Omental fat pad (tissue), 4 donors: Measurements from ENCODE around the gene NGDN. TPM values are rescaled to one million over a fixed set of nuclear protein-coding genes. Genes with fewer than 3 reads are reported as not detected.

ENCODE experiments used
- ATAC-seq: fragments of 150-250 bp; one replicate; pipeline ENCODE4 v1.9.1; 2016; ENCODE audit warnings: mild to moderate bottlenecking, moderate library complexity; ENCODE audit not compliant: low FRiP score
- DNase-seq: peaks from one replicate; pipeline ENCODE4 v3.0.0-alpha.2; 2019; ENCODE audit warnings: low spot score
- CTCF ChIP-seq, 3 donors: fragments of 450-650 bp; IDR thresholded peaks; one replicate each; pipeline ENCODE4 v1.5.1; 2016 to 2017; ENCODE audit warnings: antibody characterized with exemption in 3 of 3, mild to moderate bottlenecking in 3 of 3, moderate library complexity in 2 of 3
- total RNA-seq, 4 donors: library from RNA; depleted of rRNA; stranded (reverse); fragments of >200 nt; gene quantifications; one replicate each; pipeline ENCODE4 v1.1.0, GENCODE V29; 2016

Gene NGDN
- total RNA-seq, 4 donors from 2014 or later = 25.4 to 62.3 (median 33.5) TPM

DNA sequence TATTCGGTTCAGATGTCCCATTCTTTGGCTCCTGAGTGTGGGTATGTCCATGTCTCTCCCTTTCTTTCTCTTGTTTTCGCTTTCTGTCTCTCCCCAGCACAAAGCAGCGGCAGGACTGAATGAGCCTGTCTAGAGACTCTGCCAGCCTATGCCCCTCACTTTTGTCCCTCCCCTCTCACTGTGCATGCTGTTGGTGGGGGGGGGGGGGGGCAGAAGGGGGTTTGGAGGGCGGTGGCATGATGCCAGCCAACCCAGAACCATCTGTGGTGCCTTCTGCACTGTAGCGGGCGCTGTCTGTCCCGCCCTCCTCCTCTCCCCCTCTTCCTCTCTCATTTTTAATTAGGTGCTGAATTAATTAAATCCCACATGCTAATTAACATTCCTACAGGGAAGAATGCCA is 17.7 kb downstream of the NGDN start:
- no peak for ATAC-seq
- no peak for TF ChIP-seq CTCF (IDR thresholded peaks at IDR 0.05)
- DNase-seq = no peak

GRCh38 chr14:23492618-23493272 is 23.2 kb downstream of the NGDN start:
- TF ChIP-seq CTCF (IDR thresholded peaks at IDR 0.05) = no peak
- DNase-seq (no peak), ATAC-seq (no peak)

- no peak for ATAC-seq
- no peak for DNase-seq
- TF ChIP-seq CTCF (IDR thresholded peaks at IDR 0.05) = no peak
Observed at GRCh38 chr14:23494223-23494622, 24.7 kb downstream of the NGDN start.

DNA sequence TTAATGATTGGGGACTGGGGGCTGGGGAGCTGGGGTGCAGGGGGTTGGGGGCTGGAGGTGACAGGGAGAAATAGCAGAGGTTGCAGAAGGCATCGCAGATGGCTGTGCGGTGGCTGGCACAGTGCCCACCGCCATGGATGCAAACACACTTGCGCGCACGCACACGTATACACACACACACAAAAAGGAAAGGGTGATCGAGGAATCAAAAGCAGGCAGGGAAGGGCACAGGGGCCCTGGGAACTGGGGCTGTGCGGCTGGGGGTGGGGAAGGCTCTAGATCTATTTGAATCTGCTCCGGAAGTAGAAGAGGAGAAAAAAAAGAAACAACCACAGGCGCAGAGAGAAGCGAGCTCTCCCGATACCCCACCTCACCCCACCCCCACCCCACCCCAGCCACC is 42.7 kb downstream of the NGDN start:
- ATAC-seq = no peak
- TF ChIP-seq CTCF (IDR thresholded peaks at IDR 0.05) = no peak
- no peak for DNase-seq

- no peak for DNase-seq
- no peak for ATAC-seq
- no peak for TF ChIP-seq CTCF (IDR thresholded peaks at IDR 0.05)
Observed at GRCh38 chr14:23513005-23513817, 43.7 kb downstream of the NGDN start.

- TF ChIP-seq CTCF (IDR thresholded peaks at IDR 0.05) = no peak
- no peak for ATAC-seq
- DNase-seq = no peak
Observed at GRCh38 chr14:23513818-23514643, 44.5 kb downstream of the NGDN start.
